Thyroid gland (tissue), 4 donors: ENCODE data around the gene ADCY9.

Experiments
- CTCF ChIP-seq, 6 experiments: fragments of 200-600 bp in 3 of 6; fragments of 450-650 bp in 3 of 6; sonication (generic) in 3 of 6; IDR thresholded peaks; one replicate each; pipeline ENCODE4 v1.5.1; 2016 to 2019; ENCODE audit warnings: antibody characterized with exemption in 6 of 6, mild to moderate bottlenecking in 2 of 6, inconsistent platforms in 1 of 6, moderate library complexity in 1 of 6
- POLR2A ChIP-seq, 2 donors: fragments of 450-650 bp; IDR thresholded peaks; one replicate each; pipeline ENCODE4 v1.6.1; 2017; ENCODE audit warnings: antibody characterized with exemption in 2 of 2, mild to moderate bottlenecking in 2 of 2, moderate library complexity in 1 of 2

- TF ChIP-seq CTCF (IDR thresholded peaks at IDR 0.05) (no peak), POLR2A (IDR thresholded peaks at IDR 0.05) (no peak)
These were observed 191.5 kb downstream of the ADCY9 start for GRCh38 chr16:3924763-3925162.
